ENCODE data around the gene CLCNKA. TPM values are rescaled to one million over a fixed set of nuclear protein-coding genes. Genes with fewer than 3 reads are reported as not detected.

Gene CLCNKA
- total RNA-seq, 1 experiment from 2014 or later: 1.0 TPM

DNA sequence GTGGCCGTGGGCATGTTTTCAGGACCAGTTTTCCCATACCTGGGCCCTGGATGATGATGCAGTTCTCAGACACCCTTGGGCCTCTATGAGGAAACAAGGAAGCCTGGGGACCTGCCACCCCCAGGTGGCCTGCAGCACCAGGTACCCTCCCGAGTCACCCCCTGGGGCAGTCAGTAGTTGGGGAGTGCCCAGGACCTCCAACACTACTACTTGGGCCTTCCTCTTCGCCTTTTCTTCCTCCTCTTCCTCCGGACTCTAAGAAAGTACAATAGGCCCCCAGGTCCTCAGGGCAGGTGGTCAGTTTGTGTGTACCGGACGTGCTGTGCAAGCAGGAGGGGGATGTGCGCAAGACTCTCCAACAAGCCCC is 29.7 kb upstream of the CLCNKA start:
- ChIA-PET POLR2A (ENCODE audit: unreplicated experiment) (no interaction called here), CTCF (no interaction called here)
- H3K4me3 ChIP-seq: no peak overlapping the region
- no peaks in the 10 kb centered on the region for H3K27me3 ChIP-seq (ENCODE audit: insufficient read depth, low read depth)
- no peak overlapping the region for H2AFZ ChIP-seq
- H3K4me2 ChIP-seq: no peak overlapping the region
- H3K36me3 ChIP-seq (ENCODE audit: low read depth): no peaks in the 10 kb centered on the region
- no peaks in the 10 kb centered on the region for H3F3A ChIP-seq (ENCODE audit: insufficient read depth, low read depth)
- intact Hi-C loops (cut with micrococcal nuclease; ENCODE audit: unreplicated experiment): no loop called here
- no peaks in the 10 kb centered on the region for H3K4me1 ChIP-seq (replicated peaks; ENCODE audit: insufficient read depth)
- H3K27ac ChIP-seq: no peak overlapping the region
- BruUV-seq (replicated peaks): no TSS peak
- no peak for DNase-seq
- no peaks in the 10 kb centered on the region for H3K79me2 ChIP-seq (ENCODE audit: low read depth)
- no peaks in the 10 kb centered on the region for H4K20me1 ChIP-seq (ENCODE audit: insufficient read depth)
- TF ChIP-seq, protein P1, sequence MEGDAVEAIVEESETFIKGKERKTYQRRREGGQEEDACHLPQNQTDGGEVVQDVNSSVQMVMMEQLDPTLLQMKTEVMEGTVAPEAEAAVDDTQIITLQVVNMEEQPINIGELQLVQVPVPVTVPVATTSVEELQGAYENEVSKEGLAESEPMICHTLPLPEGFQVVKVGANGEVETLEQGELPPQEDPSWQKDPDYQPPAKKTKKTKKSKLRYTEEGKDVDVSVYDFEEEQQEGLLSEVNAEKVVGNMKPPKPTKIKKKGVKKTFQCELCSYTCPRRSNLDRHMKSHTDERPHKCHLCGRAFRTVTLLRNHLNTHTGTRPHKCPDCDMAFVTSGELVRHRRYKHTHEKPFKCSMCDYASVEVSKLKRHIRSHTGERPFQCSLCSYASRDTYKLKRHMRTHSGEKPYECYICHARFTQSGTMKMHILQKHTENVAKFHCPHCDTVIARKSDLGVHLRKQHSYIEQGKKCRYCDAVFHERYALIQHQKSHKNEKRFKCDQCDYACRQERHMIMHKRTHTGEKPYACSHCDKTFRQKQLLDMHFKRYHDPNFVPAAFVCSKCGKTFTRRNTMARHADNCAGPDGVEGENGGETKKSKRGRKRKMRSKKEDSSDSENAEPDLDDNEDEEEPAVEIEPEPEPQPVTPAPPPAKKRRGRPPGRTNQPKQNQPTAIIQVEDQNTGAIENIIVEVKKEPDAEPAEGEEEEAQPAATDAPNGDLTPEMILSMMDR (conservative IDR thresholded peaks at IDR 0.05): no peak
- no peak for TF ChIP-seq EZH2 (IDR thresholded peaks at IDR 0.05; ENCODE audit: low read depth)
- H3K9me2 ChIP-seq (ENCODE audit: insufficient read depth): no peaks in the 10 kb centered on the region
- H3K9me3 ChIP-seq (ENCODE audit: insufficient read depth, low read depth): no peaks in the 10 kb centered on the region

GRCh38 chr1:15992582-15993500 is 29.0 kb upstream of the CLCNKA start:
- Histone ChIP-seq H2AFZ (no peak overlapping the region), H3K4me2 (no peak overlapping the region), H3K4me3 (no peak overlapping the region), H3F3A (ENCODE audit: insufficient read depth, low read depth) (no peaks in the 10 kb centered on the region), H3K4me1 (replicated peaks; ENCODE audit: insufficient read depth) (no peaks in the 10 kb centered on the region), H3K9me3 (ENCODE audit: insufficient read depth, low read depth) (no peaks in the 10 kb centered on the region), H3K27ac (no peak overlapping the region), H3K79me2 (ENCODE audit: low read depth) (no peaks in the 10 kb centered on the region), H4K20me1 (ENCODE audit: insufficient read depth) (no peaks in the 10 kb centered on the region), H3K9me2 (ENCODE audit: insufficient read depth) (no peaks in the 10 kb centered on the region), H3K36me3 (ENCODE audit: low read depth) (no peaks in the 10 kb centered on the region), H3K27me3 (ENCODE audit: insufficient read depth, low read depth) (no peaks in the 10 kb centered on the region)
- CTCF ChIA-PET: no interaction called here
- DNase-seq: no peak
- intact Hi-C loops (cut with micrococcal nuclease; ENCODE audit: unreplicated experiment): no loop called here
- BruUV-seq (replicated peaks): no TSS peak
- POLR2A ChIA-PET (ENCODE audit: unreplicated experiment): no interaction called here
- TF ChIP-seq, protein P1 (conservative IDR thresholded peaks at IDR 0.05): no peak
- TF ChIP-seq EZH2 (IDR thresholded peaks at IDR 0.05; ENCODE audit: low read depth): no peak

DNA sequence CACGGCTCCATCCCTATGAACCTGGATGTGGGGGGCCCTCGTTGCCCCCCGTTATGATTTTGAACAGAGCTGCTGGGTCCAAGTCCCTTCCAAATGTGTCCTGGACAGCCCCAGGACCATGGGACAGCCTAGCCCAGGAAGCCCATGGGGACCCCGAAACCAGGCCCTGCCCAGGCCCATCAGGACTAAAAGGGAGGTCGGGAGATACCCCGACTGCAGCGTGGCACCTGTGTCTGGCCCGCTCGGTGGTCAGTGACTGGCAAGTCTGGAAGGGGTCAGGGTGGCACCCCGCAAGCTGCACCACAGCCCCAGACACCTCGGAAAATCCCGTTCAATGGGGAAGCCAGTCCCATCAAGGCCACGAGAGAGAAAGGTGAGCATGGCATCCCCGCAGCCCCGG is 28.2 kb upstream of the CLCNKA start:
- H3K4me1 ChIP-seq (replicated peaks; ENCODE audit: insufficient read depth): no peaks in the 10 kb centered on the region
- DNase-seq: no peak
- no TSS peak for BruUV-seq (replicated peaks)
- no peak for TF ChIP-seq EZH2 (IDR thresholded peaks at IDR 0.05; ENCODE audit: low read depth)
- H2AFZ ChIP-seq: no peak overlapping the region
- no peaks in the 10 kb centered on the region for H3K27me3 ChIP-seq (ENCODE audit: insufficient read depth, low read depth)
- no peaks in the 10 kb centered on the region for H3F3A ChIP-seq (ENCODE audit: insufficient read depth, low read depth)
- H3K9me2 ChIP-seq (ENCODE audit: insufficient read depth): no peaks in the 10 kb centered on the region
- intact Hi-C loops (cut with micrococcal nuclease; ENCODE audit: unreplicated experiment): loop anchor here (1.0 kb wide), 1 partner anchor 201 kb away; no protein-coding TSS in a partner anchor
- H3K4me3 ChIP-seq: no peak overlapping the region
- H3K36me3 ChIP-seq (ENCODE audit: low read depth): no peaks in the 10 kb centered on the region
- H3K27ac ChIP-seq: no peak overlapping the region
- no peaks in the 10 kb centered on the region for H3K79me2 ChIP-seq (ENCODE audit: low read depth)
- ChIA-PET POLR2A (ENCODE audit: unreplicated experiment) (no interaction called here), CTCF (no interaction called here)
- no peaks in the 10 kb centered on the region for H4K20me1 ChIP-seq (ENCODE audit: insufficient read depth)
- no peaks in the 10 kb centered on the region for H3K9me3 ChIP-seq (ENCODE audit: insufficient read depth, low read depth)
- no peak overlapping the region for H3K4me2 ChIP-seq
